HL-60 (cell line): Measurements from ENCODE around the gene NEFH.

Experiments used
- CTCF ChIP-seq: IDR thresholded peaks from one replicate; pipeline ENCODE4 v1.5.1; 2011; ENCODE audit warnings: low read length, control low read depth, inconsistent platforms; ENCODE audit not compliant: insufficient read depth
- GABPA ChIP-seq: IDR thresholded peaks from 2 replicates; pipeline ENCODE4 v1.6.1; 2012; ENCODE audit warnings: low read depth
- POLR2AphosphoS5 ChIP-seq: IDR thresholded peaks from 2 replicates; pipeline ENCODE4 v1.6.1; 2012; ENCODE audit warnings: low read depth
- SPI1 ChIP-seq: IDR thresholded peaks from 2 replicates; pipeline ENCODE4 v1.6.1; 2012; ENCODE audit warnings: low read depth, mild to moderate bottlenecking, borderline replicate concordance
- TF ChIP-seq, protein P1 (sequence below): IDR thresholded peaks from 2 replicates; pipeline ENCODE4 v1.6.1; 2012; ENCODE audit warnings: low read depth; ENCODE audit not compliant: insufficient replicate concordance

DNA sequence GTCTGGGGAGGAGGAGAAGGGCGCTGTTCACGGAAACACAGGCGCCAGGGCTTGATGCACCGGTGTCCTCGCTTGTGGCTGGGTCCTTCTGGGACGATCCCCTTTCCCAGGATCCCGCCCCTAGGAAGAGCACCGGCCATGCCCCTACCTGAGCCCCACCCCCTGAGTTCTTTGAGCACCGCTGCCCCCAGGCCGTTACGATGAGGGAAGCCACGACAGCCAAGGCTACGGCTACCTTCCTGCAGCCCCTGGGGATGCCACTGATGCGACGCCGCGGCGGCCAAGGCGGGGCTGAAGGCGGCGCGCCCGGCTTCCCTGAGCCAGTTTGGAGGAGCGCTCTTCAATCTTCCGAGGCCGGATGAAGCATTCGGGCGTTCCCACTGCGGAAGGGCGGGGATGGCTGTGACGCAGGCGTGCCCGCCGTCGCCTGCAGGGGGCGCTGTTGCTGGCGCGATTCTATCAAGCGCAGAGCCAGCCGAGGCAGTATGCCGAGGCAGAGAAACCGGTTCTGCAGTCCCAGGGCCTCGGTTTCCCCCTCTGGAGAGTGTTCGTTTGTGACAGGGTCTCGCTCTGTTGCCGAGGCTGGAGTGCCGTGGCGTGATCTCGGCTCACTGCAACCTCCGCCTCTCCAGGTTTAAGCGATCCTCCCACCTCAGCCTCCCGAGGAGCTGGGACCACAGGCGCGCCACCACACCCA is 9.7 kb upstream of the NEFH start:
- TF ChIP-seq CTCF (peak; percentile 33), GABPA (no peak), POLR2AphosphoS5 (no peak), SPI1 (no peak)
- TF ChIP-seq, protein P1, sequence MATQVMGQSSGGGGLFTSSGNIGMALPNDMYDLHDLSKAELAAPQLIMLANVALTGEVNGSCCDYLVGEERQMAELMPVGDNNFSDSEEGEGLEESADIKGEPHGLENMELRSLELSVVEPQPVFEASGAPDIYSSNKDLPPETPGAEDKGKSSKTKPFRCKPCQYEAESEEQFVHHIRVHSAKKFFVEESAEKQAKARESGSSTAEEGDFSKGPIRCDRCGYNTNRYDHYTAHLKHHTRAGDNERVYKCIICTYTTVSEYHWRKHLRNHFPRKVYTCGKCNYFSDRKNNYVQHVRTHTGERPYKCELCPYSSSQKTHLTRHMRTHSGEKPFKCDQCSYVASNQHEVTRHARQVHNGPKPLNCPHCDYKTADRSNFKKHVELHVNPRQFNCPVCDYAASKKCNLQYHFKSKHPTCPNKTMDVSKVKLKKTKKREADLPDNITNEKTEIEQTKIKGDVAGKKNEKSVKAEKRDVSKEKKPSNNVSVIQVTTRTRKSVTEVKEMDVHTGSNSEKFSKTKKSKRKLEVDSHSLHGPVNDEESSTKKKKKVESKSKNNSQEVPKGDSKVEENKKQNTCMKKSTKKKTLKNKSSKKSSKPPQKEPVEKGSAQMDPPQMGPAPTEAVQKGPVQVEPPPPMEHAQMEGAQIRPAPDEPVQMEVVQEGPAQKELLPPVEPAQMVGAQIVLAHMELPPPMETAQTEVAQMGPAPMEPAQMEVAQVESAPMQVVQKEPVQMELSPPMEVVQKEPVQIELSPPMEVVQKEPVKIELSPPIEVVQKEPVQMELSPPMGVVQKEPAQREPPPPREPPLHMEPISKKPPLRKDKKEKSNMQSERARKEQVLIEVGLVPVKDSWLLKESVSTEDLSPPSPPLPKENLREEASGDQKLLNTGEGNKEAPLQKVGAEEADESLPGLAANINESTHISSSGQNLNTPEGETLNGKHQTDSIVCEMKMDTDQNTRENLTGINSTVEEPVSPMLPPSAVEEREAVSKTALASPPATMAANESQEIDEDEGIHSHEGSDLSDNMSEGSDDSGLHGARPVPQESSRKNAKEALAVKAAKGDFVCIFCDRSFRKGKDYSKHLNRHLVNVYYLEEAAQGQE: no peak
